ENCODE results near the gene DHDH.
A peak's percentile ranks its signal among the peaks of the same experiment; 100 is the strongest.
"Not testable (repeated sequence)": the region's sequence is repeated elsewhere in the genome, so short reads cannot be mapped to it uniquely, and the experiment has no call there.

The DHDH gene

DNA sequence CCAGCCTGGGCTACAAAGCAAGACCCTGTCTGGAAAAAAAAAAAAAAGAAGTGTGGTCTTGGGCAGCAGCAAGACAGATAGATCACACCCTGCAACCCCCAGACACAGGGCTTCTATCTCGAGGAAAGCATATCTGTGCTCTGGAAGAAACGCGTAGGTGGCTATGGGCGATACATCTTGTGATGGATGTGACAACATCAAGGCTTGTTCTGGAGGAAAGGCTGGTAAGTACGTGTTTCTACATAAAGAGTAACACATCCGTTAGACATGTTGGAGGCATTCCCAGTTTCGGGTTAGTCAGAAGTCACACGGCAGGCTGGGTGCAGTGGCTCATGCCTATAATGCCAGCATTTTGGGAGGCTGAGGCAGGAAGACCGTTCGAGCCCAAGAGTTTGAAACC is 6.6 kb upstream of the DHDH start:
- no peak overlapping the region for H3K4me3 ChIP-seq (ENCODE audit: low read length)
- TF ChIP-seq, protein P1, sequence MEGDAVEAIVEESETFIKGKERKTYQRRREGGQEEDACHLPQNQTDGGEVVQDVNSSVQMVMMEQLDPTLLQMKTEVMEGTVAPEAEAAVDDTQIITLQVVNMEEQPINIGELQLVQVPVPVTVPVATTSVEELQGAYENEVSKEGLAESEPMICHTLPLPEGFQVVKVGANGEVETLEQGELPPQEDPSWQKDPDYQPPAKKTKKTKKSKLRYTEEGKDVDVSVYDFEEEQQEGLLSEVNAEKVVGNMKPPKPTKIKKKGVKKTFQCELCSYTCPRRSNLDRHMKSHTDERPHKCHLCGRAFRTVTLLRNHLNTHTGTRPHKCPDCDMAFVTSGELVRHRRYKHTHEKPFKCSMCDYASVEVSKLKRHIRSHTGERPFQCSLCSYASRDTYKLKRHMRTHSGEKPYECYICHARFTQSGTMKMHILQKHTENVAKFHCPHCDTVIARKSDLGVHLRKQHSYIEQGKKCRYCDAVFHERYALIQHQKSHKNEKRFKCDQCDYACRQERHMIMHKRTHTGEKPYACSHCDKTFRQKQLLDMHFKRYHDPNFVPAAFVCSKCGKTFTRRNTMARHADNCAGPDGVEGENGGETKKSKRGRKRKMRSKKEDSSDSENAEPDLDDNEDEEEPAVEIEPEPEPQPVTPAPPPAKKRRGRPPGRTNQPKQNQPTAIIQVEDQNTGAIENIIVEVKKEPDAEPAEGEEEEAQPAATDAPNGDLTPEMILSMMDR (conservative IDR thresholded peaks at IDR 0.05; ENCODE audit: low read length), result no peak
- peak; percentile 96 for DNase-seq (ENCODE audit: low read depth)

DNA sequence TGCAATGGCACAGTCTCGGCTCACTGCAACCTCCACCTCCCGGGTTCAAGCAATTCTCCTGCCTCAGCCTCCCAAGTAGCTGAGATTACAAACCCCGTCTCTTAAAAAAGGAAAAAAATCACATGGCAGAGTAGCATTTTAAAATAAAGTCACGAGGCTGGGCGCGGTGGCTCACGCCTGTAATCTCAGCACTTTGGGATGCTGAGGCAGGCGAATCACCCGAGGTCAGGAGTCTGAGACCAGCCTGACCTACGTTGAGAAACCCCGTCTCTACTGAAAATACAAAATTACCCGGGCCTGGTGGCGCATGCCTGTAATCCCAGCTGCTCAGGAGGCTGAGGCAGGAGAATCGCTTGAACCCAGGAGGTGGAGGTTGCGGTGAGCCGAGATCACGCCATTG is 5.8 kb upstream of the DHDH start:
- H3K4me3 ChIP-seq (ENCODE audit: low read length); DNase-seq (ENCODE audit: low read depth): not testable (repeated sequence)

GRCh38 chr19:48928164-48929025 is 5.1 kb upstream of the DHDH start:
- H3K4me3 ChIP-seq (ENCODE audit: low read length), result no peak overlapping the region
- TF ChIP-seq, protein P1 (conservative IDR thresholded peaks at IDR 0.05; ENCODE audit: low read length), result no peak
- DNase-seq (ENCODE audit: low read depth), result no peak

GRCh38 chr19:48934837-48935236 is 1.3 kb downstream of the DHDH start:
- no peak for DNase-seq (ENCODE audit: low read depth)
- H3K4me3 ChIP-seq (ENCODE audit: low read length), result no peak overlapping the region
- TF ChIP-seq, protein P1 (conservative IDR thresholded peaks at IDR 0.05; ENCODE audit: low read length), result no peak

- DNase-seq (ENCODE audit: low read depth), result no peak
- H3K4me3 ChIP-seq (ENCODE audit: low read length), result no peak overlapping the region
- TF ChIP-seq, protein P1 (conservative IDR thresholded peaks at IDR 0.05; ENCODE audit: low read length), result no peak
These were observed 2.4 kb downstream of the DHDH start for GRCh38 chr19:48935864-48936263.

DNA sequence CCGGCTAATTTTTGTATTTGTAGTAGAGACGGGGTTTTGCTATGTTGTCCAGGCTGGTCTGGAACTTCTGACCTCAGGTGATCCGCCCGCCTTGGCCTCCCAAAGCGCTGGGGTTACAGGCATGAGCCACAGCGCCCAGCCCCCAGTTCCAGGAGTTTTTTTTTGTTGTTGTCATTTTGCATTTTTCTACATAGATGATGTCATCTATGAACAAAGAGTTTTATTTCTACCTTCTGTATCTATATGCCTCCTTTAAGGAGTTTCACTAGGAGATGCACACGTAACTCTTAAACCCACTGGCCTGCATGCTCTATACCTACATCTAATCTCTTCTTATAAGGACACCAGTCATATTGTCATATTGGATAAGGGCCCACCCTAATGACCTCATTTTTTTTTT is 4.8 kb downstream of the DHDH start:
- DNase-seq (ENCODE audit: low read depth), result no peak
- H3K4me3 ChIP-seq (ENCODE audit: low read length), result no peak overlapping the region
- TF ChIP-seq, protein P1 (conservative IDR thresholded peaks at IDR 0.05; ENCODE audit: low read length), result no peak

DNA sequence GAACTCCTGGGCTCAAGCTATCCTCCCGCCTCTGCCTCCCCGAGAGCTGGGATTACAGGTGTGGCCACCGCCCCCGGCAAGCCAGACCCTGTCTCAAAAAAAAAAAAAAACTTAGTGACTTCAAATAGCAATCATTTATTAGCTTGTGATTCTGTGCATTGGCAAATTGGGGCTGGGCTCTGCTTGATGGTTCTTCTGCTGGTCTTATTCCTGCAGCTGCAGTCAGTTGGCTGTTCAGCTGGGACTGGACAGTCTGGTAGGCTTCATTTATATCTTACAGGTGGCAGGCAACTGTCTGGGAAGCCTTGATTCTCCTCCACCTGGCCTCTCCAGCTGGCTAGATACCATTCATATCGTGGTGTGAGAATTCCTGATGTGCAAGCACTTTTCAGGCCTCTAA is 7.4 kb downstream of the DHDH start:
- DNase-seq (ENCODE audit: low read depth), result no peak
- TF ChIP-seq, protein P1 (conservative IDR thresholded peaks at IDR 0.05; ENCODE audit: low read length), result no peak
- H3K4me3 ChIP-seq (ENCODE audit: low read length), result no peak overlapping the region
